HG03280 (cell line): Measurements from ENCODE around the gene DLST.

ENCODE experiments used
- ATAC-seq: cut with Tn5 transposase; IDR thresholded peaks from one replicate; pipeline ENCODE4 v1.9.1; 2021; ENCODE audit warnings: mild to moderate bottlenecking, moderate library complexity; ENCODE audit not compliant: unreplicated experiment

DLST gene

DNA sequence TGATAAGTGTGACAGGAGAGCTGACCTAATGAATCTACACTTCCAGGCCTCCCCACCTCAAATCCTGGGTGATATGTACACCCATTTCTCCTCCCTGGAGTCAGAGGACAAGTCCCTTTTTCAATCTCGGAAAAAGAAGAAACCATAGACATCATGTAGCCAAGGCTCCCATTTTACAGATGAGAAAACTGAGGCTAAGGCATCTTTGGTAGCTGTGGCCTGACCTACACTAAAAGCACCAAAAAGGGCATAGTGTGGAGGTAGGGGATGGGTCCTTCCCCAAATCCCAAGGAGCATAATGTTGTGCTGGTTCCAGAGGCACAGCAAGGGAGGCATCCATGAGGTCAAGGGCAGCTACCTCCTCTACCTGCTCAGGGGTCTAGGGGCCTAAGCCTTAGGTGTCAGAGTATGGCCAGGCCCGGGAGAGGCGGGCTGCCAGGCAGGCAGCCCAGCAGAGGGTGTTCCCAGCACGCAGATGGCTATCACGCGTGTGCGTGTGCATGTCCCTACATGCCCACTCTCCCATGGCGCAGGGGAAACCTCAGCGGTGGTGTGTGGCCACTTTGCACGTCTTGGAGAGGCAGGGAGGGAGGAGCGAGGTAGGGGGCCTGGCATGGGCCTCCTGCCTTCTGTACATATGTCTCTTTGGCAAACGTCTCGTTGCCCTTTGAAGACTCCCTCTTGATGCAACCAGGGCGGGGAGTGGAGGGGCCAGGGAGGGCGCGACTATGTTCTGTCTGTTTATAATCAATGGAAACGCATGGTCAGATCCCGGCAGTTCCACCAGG, 71.2 kb downstream of the DLST start:
- ATAC-seq = no peak
